HUES48 (cell line): ENCODE results near the gene PRKG1.

Experiments
- H3K27ac ChIP-seq: one replicate; pipeline ENCODE4 v1.7.0; 2013; ENCODE audit warnings: low read depth, low read length, inconsistent platforms
- H3K27me3 ChIP-seq: 2 replicates; pipeline ENCODE4 v1.6.1; 2013; ENCODE audit warnings: mild to moderate bottlenecking, low read length; ENCODE audit not compliant: control insufficient read depth, insufficient read depth
- H3K36me3 ChIP-seq: 2 replicates; pipeline ENCODE4 v1.6.1; 2013; ENCODE audit warnings: low read length; ENCODE audit not compliant: control insufficient read depth, insufficient read depth
- H3K4me1 ChIP-seq: 2 replicates; pipeline ENCODE4 v1.6.1; 2013; ENCODE audit warnings: mild to moderate bottlenecking, low read length; ENCODE audit not compliant: control insufficient read depth, insufficient read depth
- H3K4me3 ChIP-seq: 2 replicates; pipeline ENCODE4 v1.5.1; 2013; ENCODE audit warnings: mild to moderate bottlenecking, low read depth, low read length
- H3K9ac ChIP-seq: 2 replicates; pipeline ENCODE4 v1.6.1; 2013; ENCODE audit warnings: mild to moderate bottlenecking, low read depth, low read length, moderate library complexity
- H3K9me3 ChIP-seq: 2 replicates; pipeline ENCODE4 v1.6.1; 2013; ENCODE audit warnings: low read length; ENCODE audit not compliant: control insufficient read depth, insufficient read depth

Gene PRKG1

DNA sequence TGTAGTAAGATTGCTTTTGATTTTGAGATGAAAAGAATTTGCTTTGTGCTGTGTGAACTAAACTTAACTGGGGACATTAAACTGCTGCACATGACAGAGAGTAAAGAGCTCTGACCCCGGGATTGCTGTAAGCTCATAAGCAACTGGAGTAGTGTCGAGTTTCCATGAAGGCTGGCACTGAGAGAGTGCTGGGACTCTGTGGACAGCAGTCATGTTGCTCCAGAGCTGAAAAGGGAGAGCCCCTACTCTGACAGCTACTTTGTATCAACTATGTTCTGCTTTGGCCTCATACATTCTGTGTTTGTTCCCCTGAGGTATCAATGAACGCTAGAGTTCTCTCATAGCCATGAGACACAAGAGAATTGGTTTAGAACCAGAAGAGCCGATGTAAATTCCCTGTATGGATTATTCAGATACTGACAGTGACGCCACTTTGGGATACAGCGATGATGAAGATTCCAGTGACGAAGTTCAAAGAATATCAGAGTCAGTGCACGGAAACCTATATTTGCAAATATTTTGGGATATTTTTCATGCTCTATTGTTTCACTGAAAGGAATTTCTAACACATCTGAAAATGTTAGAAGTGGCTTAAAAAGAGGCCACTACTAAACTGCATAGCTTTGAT is 1053.9 kb downstream of the PRKG1 start:
- H3K4me3 ChIP-seq: no peak overlapping the region
- H3K9me3 ChIP-seq: no peaks in the 10 kb centered on the region
- no peaks in the 10 kb centered on the region for H3K36me3 ChIP-seq
- H3K4me1 ChIP-seq: peaks cover 3% of the 10 kb centered on the region; the same call in 1 of the 2 replicates
- no peak overlapping the region for H3K9ac ChIP-seq
- H3K27me3 ChIP-seq: no peaks in the 10 kb centered on the region
- H3K27ac ChIP-seq: no peak overlapping the region

DNA sequence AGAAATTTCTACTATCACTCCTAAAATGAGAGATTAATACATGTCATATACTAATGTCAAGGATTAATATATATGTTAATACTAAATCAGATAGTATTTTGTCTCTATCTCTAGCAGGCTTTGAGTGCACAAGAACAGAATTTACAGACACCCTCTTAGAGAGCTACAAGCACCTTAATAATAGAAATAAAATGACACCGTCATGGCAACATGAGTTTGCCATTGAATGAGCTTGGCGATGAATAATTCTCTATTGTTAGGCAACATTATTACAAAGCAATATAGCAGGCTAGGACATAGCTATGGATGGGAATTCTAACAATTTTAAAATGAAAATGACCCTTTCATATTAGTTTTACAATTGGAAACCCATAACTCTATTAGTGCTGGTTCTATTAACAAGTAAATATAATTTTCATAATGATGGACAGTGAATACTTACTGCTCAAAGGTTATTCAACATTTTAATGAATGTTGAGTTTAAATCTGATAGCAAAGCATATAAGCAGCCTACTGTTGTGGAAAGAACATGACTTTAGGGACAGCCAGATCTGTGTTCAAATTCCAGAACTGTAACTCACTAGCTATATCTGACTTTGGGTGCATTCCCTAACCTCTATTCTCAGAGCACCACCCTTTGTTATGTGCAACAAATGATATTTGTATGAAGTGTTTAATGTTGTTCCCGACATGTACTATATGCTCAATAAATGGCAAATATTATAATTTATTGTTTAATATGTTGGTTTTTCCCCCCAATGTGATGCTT is 1055.3 kb downstream of the PRKG1 start:
- H3K9me3 ChIP-seq: no peaks in the 10 kb centered on the region
- H3K27me3 ChIP-seq: no peaks in the 10 kb centered on the region
- H3K27ac ChIP-seq: no peak overlapping the region
- no peak overlapping the region for H3K9ac ChIP-seq
- H3K4me1 ChIP-seq: peaks cover 3% of the 10 kb centered on the region; the same call in 1 of the 2 replicates
- no peak overlapping the region for H3K4me3 ChIP-seq
- H3K36me3 ChIP-seq: no peaks in the 10 kb centered on the region

DNA sequence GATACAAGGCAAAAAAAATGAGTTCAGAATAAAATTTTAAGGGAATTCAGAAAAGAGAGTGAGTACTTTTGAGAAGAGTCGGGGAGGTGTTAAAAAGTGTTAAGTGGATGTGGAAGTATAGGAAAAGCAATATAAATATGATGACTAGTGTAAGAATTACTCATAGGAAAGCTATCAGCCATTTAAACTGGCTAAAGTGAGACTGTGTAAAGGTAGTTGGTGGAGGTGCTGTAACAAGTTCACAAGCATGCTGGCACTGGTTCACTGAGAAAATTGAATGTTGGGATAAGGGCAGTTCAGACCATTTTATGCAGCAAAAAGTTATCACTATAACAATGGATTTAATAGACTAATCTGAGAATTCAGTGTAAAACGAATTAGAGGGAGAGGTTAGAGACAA is 1060.8 kb downstream of the PRKG1 start:
- no peaks in the 10 kb centered on the region for H3K27me3 ChIP-seq
- H3K4me1 ChIP-seq: no peaks in the 10 kb centered on the region
- no peak overlapping the region for H3K27ac ChIP-seq
- no peak overlapping the region for H3K9ac ChIP-seq
- H3K36me3 ChIP-seq: no peaks in the 10 kb centered on the region
- no peak overlapping the region for H3K4me3 ChIP-seq
- no peaks in the 10 kb centered on the region for H3K9me3 ChIP-seq

DNA sequence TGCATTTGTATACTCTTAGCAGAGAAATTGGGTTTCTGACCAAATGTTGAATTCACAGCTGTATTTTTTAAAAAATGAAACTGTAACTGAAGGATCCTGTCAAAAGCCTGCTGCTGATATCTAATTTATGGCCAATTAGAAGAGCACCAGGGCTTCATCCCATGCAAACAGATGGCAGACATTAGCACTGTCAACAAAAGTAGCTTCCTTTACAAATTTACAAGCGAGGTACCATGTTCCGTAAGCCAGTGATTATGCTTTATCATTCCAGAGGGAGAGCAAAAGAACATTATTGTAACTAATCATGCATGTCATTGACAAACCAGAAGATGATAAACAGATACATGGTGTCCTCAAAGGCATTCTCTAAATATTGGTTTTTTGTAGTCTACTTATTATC is 1062.6 kb downstream of the PRKG1 start:
- no peak overlapping the region for H3K9ac ChIP-seq
- no peak overlapping the region for H3K4me3 ChIP-seq
- no peaks in the 10 kb centered on the region for H3K27me3 ChIP-seq

DNA sequence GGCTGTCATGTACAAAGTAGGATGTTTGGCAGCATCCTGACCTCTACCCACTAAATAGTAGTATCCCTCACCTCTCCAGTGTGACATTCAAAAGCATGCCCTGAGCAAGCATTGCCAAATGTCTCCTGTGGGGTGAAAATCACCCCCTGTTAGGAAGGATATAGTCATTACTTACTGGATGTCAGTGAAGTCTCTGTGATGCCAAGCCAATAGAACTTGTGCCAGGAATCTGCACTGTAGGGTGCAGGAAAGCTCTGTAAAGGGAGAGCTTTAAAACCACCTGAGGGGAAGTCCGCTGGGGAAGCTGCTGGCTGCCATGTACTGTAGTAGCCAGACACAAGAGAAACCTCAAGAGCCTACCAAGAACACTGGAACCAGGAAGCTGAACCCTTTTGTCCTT is 1069.1 kb downstream of the PRKG1 start:
- no peak overlapping the region for H3K4me3 ChIP-seq
- H3K9me3 ChIP-seq: no peaks in the 10 kb centered on the region
- H3K9ac ChIP-seq: no peak overlapping the region
- H3K36me3 ChIP-seq: no peaks in the 10 kb centered on the region
- H3K4me1 ChIP-seq: no peaks in the 10 kb centered on the region
- no peak overlapping the region for H3K27ac ChIP-seq
- H3K27me3 ChIP-seq: no peaks in the 10 kb centered on the region

More for the DNA sequence above, 1062.6 kb downstream of the PRKG1 start:
- H3K4me1 ChIP-seq: no peaks in the 10 kb centered on the region
- no peak overlapping the region for H3K27ac ChIP-seq
- H3K36me3 ChIP-seq: no peaks in the 10 kb centered on the region
- H3K9me3 ChIP-seq: no peaks in the 10 kb centered on the region

DNA sequence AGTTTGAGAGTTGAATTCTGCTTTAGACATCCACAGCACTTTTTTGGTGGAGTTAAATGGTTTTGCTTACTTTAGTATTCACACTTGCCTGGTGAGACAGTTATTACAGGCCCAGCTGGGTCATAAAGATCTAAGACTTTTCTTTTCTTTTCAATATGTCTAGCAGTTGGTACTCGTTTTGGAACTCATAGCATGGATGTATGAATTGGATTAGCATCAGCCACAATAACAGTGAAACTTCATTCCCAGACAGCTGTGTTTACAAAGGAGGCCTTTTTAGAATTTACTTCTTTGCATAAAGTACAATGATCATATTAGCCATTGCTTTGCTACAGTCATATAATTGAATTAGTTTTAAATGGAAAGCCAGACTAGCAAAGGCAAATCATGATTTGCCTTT is 1071.3 kb downstream of the PRKG1 start:
- no peak overlapping the region for H3K27ac ChIP-seq

DNA sequence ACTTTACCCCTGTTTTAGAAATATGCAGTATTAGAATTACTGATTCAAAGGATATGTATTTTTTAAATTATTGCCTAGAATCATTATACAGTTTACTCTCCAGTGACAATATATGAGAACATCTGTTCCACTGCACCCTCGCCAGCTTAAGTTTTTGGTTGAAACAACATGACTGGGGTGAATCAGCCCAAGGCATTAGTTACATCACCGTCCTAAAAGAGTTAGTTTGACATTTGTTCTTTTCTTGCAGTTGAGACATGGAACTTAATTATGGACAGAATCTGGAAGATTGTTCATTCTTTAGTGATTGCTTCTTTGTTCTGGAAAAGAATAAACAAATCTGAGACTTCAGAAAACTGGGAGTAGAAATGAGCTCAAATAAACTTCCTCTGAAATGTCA is 1072.5 kb downstream of the PRKG1 start:
- no peaks in the 10 kb centered on the region for H3K9me3 ChIP-seq
- H3K27ac ChIP-seq: no peak overlapping the region
- no peak overlapping the region for H3K9ac ChIP-seq

More for the DNA sequence above, 1071.3 kb downstream of the PRKG1 start:
- Histone ChIP-seq H3K9ac (no peak overlapping the region), H3K4me1 (no peaks in the 10 kb centered on the region), H3K36me3 (no peaks in the 10 kb centered on the region), H3K4me3 (no peak overlapping the region), H3K27me3 (no peaks in the 10 kb centered on the region), H3K9me3 (no peaks in the 10 kb centered on the region)

DNA sequence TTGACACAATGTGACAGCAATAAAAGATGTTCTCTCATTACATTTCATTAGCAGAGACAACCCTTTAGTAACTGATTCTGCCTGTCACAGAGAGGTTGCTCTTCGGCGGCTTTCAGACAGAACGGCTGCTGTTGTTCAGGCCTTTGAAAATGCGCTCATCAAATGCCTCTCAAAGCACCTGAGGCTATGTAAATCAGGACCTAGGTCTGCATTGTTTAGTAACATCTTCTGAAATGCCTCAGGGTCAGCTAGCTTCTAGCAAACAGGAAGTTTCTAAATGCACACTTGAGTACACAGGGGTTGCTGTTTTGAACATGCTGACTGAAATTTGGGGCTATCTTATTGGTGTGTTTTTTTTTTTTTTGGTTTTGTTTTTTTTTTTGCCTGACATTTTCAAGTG is 1096.5 kb downstream of the PRKG1 start:
- no peaks in the 10 kb centered on the region for H3K36me3 ChIP-seq
- H3K4me1 ChIP-seq: peaks cover 25% of the 10 kb centered on the region
- no peak overlapping the region for H3K4me3 ChIP-seq
- H3K9ac ChIP-seq: no peak overlapping the region
- no peaks in the 10 kb centered on the region for H3K27me3 ChIP-seq
- H3K9me3 ChIP-seq: peaks cover 4% of the 10 kb centered on the region; the same call in 1 of the 2 replicates
- peak overlapping the region; percentile 61 for H3K27ac ChIP-seq

More for the DNA sequence above, 1072.5 kb downstream of the PRKG1 start:
- H3K4me1 ChIP-seq: no peaks in the 10 kb centered on the region
- H3K4me3 ChIP-seq: no peak overlapping the region
- no peaks in the 10 kb centered on the region for H3K36me3 ChIP-seq
- H3K27me3 ChIP-seq: no peaks in the 10 kb centered on the region

DNA sequence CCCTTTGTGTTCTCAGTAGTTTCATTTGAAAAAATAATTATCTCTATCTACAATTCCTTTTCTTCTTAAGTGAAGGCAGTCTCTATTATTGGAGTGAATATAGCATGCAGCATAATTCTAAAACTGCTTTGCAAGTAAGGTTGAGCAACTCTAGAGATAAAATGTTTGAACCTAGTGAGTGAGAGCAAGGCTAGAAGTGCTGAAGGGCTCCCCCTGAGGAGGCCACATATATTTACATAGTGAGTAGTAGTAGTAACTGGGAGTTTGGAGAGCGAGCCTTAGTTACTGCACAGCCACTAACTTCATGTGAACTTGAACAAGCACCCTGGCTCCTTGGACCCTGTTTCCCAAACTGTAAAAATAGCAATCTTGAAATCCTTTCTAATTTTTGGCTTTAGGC is 1098.3 kb downstream of the PRKG1 start:
- no peak overlapping the region for H3K9ac ChIP-seq
- H3K9me3 ChIP-seq: peaks cover 4% of the 10 kb centered on the region; the same call in 1 of the 2 replicates
- H3K4me1 ChIP-seq: peaks cover 25% of the 10 kb centered on the region
- no peak overlapping the region for H3K4me3 ChIP-seq
- H3K27ac ChIP-seq: no peak overlapping the region
- H3K36me3 ChIP-seq: no peaks in the 10 kb centered on the region
- H3K27me3 ChIP-seq: no peaks in the 10 kb centered on the region

DNA sequence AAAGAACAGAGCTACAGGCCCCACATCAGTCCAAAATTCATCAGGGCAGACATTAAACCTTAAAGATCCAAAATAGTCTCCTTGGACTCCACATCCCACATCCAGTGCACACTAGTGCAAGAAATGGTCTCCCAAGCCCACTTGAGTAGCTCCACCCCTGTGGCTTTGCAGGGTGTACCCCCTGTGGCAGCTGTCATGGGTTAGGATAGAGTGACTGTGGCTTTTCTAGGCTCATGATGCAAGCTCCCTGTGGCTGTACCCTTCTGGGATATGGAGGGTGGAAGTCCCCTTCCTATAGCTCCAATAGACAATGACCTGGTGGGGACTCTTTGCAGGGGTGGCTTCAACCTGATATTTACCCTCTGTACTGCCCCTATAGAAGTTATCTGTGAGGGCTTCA is 1111.0 kb downstream of the PRKG1 start:
- H3K27ac ChIP-seq: no peak overlapping the region
- H3K9me3 ChIP-seq: no peaks in the 10 kb centered on the region
- H3K27me3 ChIP-seq: no peaks in the 10 kb centered on the region
- H3K4me3 ChIP-seq: no peak overlapping the region
- no peaks in the 10 kb centered on the region for H3K36me3 ChIP-seq
- peaks cover 17% of the 10 kb centered on the region for H3K4me1 ChIP-seq
- no peak overlapping the region for H3K9ac ChIP-seq

DNA sequence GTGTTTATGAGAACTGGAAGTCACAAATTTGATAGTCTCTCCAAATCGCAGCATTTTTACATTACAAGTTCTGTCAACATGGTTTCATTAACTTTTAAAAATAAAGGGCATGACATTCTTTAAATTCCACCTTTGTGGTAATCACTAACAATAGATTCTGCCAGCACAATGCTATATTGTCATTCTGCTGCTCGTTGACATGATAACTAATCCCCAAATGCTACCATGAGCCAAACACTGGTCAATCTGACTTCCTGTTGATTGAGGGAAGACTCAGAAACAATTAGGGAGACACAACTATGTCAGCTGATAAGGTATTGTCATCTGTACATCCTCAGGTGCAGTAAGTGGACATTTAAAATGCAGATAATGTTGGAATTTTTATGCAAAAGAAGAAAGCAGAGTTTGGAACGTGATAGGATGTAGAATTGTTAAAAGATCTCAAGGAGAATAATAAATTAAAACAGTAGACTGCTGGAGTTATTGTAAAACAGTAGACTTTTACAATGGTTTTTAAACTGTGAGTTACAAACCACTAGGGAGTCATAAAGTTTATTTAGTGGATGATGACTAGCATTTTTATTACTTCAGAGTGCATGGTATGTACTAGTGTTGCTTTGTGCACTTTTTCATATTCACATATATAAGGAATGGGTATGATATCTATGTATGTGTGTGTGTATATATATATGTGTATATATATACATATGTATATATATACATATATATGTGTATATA is 1113.4 kb downstream of the PRKG1 start:
- Histone ChIP-seq H3K4me3 (no peak overlapping the region; the same call in 1 of the 2 replicates), H3K9me3 (no peaks in the 10 kb centered on the region), H3K27ac (no peak overlapping the region), H3K9ac (no peak overlapping the region), H3K4me1 (peaks cover 21% of the 10 kb centered on the region), H3K36me3 (no peaks in the 10 kb centered on the region), H3K27me3 (no peaks in the 10 kb centered on the region)
